ENCODE results near the gene CPSF3. TPM values are rescaled to one million over a fixed set of nuclear protein-coding genes. Genes with fewer than 3 reads are reported as not detected.

Gene CPSF3
- total RNA-seq, 1 experiment from 2014 or later: 95.5 TPM

DNA sequence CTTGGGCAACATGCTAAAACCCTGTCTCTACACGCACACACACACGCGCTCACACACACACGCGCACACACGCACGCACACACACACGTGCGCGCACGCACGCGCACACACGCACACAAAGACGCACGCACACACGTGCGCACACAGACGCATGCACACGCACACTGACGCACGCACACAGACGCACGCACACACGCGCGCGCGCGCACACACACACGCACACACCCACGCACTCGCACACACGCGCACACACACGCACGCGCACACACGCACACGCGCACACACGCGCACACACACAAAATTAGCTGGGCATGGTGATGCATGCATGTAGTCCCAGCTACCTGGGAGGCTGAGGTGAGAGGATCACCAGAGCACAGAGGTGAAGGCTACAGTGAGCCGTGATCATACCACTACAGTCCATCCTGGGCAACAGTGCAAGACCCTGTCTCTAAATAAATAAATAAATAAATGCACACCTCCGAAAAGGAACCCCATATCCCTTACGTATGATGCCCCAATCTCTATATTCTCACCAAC lies 42.8 kb downstream of the CPSF3 start:
- H3K14ac ChIP-seq (ENCODE audit: insufficient read depth, low read length): no peak overlapping the region
- no peak overlapping the region for H3K27ac ChIP-seq (ENCODE audit: insufficient read length, low read depth, low read length)
- H3K27me3 ChIP-seq (ENCODE audit: insufficient read depth, low read length): no peaks in the 10 kb centered on the region
- H2BK20ac ChIP-seq (ENCODE audit: low read depth, low read length, poor library complexity, severe bottlenecking): no peak overlapping the region
- no peak overlapping the region for H3K27ac Mint-ChIP-seq
- H3K9me3 ChIP-seq (ENCODE audit: control insufficient read depth, low read depth, low read length): no peaks in the 10 kb centered on the region
- TF ChIP-seq, protein P1, sequence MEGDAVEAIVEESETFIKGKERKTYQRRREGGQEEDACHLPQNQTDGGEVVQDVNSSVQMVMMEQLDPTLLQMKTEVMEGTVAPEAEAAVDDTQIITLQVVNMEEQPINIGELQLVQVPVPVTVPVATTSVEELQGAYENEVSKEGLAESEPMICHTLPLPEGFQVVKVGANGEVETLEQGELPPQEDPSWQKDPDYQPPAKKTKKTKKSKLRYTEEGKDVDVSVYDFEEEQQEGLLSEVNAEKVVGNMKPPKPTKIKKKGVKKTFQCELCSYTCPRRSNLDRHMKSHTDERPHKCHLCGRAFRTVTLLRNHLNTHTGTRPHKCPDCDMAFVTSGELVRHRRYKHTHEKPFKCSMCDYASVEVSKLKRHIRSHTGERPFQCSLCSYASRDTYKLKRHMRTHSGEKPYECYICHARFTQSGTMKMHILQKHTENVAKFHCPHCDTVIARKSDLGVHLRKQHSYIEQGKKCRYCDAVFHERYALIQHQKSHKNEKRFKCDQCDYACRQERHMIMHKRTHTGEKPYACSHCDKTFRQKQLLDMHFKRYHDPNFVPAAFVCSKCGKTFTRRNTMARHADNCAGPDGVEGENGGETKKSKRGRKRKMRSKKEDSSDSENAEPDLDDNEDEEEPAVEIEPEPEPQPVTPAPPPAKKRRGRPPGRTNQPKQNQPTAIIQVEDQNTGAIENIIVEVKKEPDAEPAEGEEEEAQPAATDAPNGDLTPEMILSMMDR (conservative IDR thresholded peaks at IDR 0.05): no peak
- H3K79me2 ChIP-seq (ENCODE audit: insufficient read depth, low read length): no peaks in the 10 kb centered on the region
- no peak overlapping the region for H3K4ac ChIP-seq (ENCODE audit: low read depth, low read length)
- no peak overlapping the region for H3K4me3 Mint-ChIP-seq
- no peak overlapping the region for H3K56ac ChIP-seq (ENCODE audit: insufficient read length, low read depth, low read length)
- H3K4me1 ChIP-seq (ENCODE audit: insufficient read depth, low read length): no peaks in the 10 kb centered on the region
- H3K18ac ChIP-seq (ENCODE audit: insufficient read length, low read depth, low read length): no peak overlapping the region
- no peak for DNase-seq
- no CpG with 5 or more reads among the region's 46 CpGs for WGBS (ENCODE audit: extremely low coverage, insufficient read length, low lambda C conversion rate)
- no peaks in the 10 kb centered on the region for H4K20me1 ChIP-seq (ENCODE audit: control insufficient read depth, insufficient read depth, insufficient read length)
- H2AK5ac ChIP-seq (ENCODE audit: insufficient read length, low read length): no peak overlapping the region
- H4K8ac ChIP-seq (replicated peaks; ENCODE audit: insufficient read length, low read depth, low read length): no peak overlapping the region
- H3K4me2 ChIP-seq (ENCODE audit: insufficient read depth, insufficient read length, low read length): no peak overlapping the region
- H4K91ac ChIP-seq (ENCODE audit: insufficient read length, low read depth, low read length): no peak overlapping the region
- H3K23ac ChIP-seq (ENCODE audit: insufficient read length, low read depth, low read length): no peak overlapping the region
- no peak overlapping the region for H2BK15ac ChIP-seq (ENCODE audit: low read depth, low read length)
- no peaks in the 10 kb centered on the region for H3K9me3 Mint-ChIP-seq
- H3K23me2 ChIP-seq (ENCODE audit: insufficient read length, low read depth, low read length, poor library complexity, severe bottlenecking): no peaks in the 10 kb centered on the region
- H3T11ph ChIP-seq (ENCODE audit: low read length): no peak overlapping the region
- H2AFZ ChIP-seq (ENCODE audit: low read length): no peak overlapping the region
- H3K27me3 Mint-ChIP-seq (ENCODE audit: low read depth): no peaks in the 10 kb centered on the region
- H3K9ac ChIP-seq (ENCODE audit: extremely low read depth, insufficient read length, low read length): no peak overlapping the region
- H2BK12ac ChIP-seq (ENCODE audit: insufficient read length, low read depth, low read length): no peak overlapping the region
- H3K4me1 Mint-ChIP-seq: peaks cover 0 to 4% of the 10 kb centered on the region in 2 experiments; a peak in 1 of 4 replicates
- no peak overlapping the region for H2BK5ac ChIP-seq (ENCODE audit: insufficient read length, low read length)
- no peak overlapping the region for H4K5ac ChIP-seq (ENCODE audit: insufficient read length, low read depth, low read length)
- H2BK120ac ChIP-seq (ENCODE audit: low read depth, low read length, poor library complexity, severe bottlenecking): no peak overlapping the region
- peaks cover 10 to 47% (median 40%) of the 10 kb centered on the region in 3 experiments; a peak in 6 of 7 replicates for H3K36me3 Mint-ChIP-seq (ENCODE audit: insufficient read depth in 1 of 3, low read depth in 3 of 3)
- H3K79me1 ChIP-seq (ENCODE audit: insufficient read depth, low read depth, low read length, poor library complexity, severe bottlenecking): no peaks in the 10 kb centered on the region
